ENCODE results near the gene SNAP25. TPM values are rescaled to one million over a fixed set of nuclear protein-coding genes. Genes with fewer than 3 reads are reported as not detected.

Gene SNAP25
- total RNA-seq, 1 experiment from 2014 or later, result 0.39 TPM

DNA sequence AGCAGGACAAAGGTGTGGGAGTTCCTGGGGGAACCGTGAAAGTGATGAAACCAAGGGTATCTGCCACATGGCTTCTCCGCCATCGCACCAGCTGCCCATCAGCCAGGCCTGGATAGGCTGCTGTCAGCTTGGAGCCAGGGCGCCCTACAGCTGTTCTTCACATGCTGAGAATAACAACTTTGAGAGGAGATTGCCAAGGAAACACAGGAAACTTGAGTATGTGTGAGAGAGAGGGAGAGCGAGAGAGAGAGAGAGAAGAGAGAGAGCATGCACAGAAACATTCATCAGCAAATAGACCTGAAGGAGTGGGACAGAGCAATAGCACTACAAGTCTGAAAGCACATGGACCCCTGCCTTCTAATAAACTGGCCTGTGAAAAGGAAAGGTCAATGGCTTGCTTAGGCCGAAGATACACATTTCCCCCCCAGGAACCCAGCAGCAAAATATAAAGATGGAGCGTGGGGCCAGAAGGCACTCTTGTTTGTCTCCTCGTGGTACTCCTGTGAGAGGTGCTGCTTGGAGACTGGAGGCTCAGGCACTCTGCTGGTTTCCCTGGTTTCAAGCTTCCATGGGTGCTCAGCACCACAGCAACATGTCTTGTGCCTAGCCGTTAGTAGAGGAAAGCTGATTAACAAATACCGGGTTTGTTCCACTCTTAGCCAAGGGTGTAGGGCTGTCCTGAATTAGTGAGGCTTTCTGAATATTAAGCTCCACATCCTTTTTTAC is 53.0 kb downstream of the SNAP25 start:
- ATAC-seq (no peak), DNase-seq (ENCODE audit: low read depth, low spot score) (no peak)
- Histone ChIP-seq H4K20me1 (ENCODE audit: insufficient read depth) (no peaks in the 10 kb centered on the region), H3K36me3 (ENCODE audit: control insufficient read depth in 1 of 2, insufficient read depth in 2 of 2, low read length in 2 of 2) (no peaks in the 10 kb centered on the region), H3K4me3 (replicated peaks in 1 of 2; ENCODE audit: low read depth in 1 of 2, low read length in 2 of 2) (no peak overlapping the region), H3K9ac (ENCODE audit: low read length) (no peak overlapping the region), H3K79me2 (ENCODE audit: insufficient read depth, low read length) (no peaks in the 10 kb centered on the region), H3K9me2 (ENCODE audit: insufficient read depth) (no peaks in the 10 kb centered on the region), H3K9me3 (ENCODE audit: control insufficient read depth in 1 of 2, insufficient read depth in 1 of 2, low read depth in 1 of 2, low read length in 2 of 2) (no peaks in the 10 kb centered on the region), H3K27me3 (ENCODE audit: insufficient read depth, low read length) (0 out of 2 replicates have a peak, but pooled peaks cover 6% of the 10 kb centered on the region), H3K27ac (ENCODE audit: low read depth, low read length) (no peak overlapping the region), H3K4me2 (ENCODE audit: low read length) (no peak overlapping the region), H3K4me1 (ENCODE audit: control insufficient read depth in 1 of 2, insufficient read depth in 2 of 2, low read length in 2 of 2) (no peaks in the 10 kb centered on the region), H2AFZ (ENCODE audit: low read depth, low read length, poor library complexity, severe bottlenecking) (no peak overlapping the region)
- ChIA-PET RAD21 (ENCODE audit: low non-redundant PET in 1 of 2, low total read pairs in 2 of 2, uncharacterized antibody in 2 of 2, unreplicated experiment in 2 of 2) (no interaction called here), CTCF (no interaction called here), POLR2A (no interaction called here)
- TF ChIP-seq POLR2AphosphoS5 (IDR thresholded peaks at IDR 0.05; ENCODE audit: low read depth, low read length), result no peak
- no peak for TF ChIP-seq POLR2A (IDR thresholded peaks at IDR 0.05; ENCODE audit: borderline replicate concordance, extremely low read depth, insufficient read depth, insufficient read length)
- TF ChIP-seq EZH2phosphoT487 (IDR thresholded peaks at IDR 0.05; ENCODE audit: borderline replicate concordance), result no peak
- BruUV-seq (replicated peaks), result no TSS peak
- intact Hi-C loops (cut with micrococcal nuclease), result no loop called here

DNA sequence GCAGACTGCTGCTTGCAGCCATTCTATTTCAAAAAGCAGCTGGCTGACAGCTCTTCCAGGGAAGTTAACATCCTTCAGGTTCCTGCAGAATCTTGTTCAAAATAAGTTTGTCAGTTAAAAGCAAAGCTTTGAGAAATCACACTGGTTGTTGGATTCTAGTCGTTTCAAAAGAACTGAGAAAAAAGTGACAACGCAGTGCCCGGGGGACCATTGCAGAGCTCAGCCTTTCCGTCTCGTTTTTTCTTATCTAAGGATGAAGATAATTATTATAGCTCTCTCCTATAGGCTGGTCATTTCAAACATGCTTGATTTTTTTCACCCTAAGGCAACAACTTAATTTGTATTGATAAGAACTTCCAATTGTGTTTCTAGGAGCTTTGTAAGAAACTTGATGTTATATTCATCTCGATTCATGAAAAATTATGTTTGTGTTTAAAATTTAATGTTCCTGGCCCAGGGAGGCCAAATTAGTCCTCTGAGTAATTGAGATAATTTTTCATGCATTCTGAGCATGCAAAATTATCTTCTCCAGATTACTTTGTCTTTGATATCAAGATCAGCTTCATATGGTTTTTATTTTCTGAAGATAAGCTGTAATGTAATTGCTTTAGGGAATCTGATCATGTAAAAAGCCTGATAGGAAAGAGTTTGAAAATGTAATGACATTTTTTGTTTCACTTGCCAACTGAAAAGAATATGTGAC is 58.4 kb downstream of the SNAP25 start:
- POLR2A ChIA-PET, result no interaction called here
- Histone ChIP-seq H4K20me1 (ENCODE audit: insufficient read depth) (no peaks in the 10 kb centered on the region), H3K36me3 (ENCODE audit: control insufficient read depth in 1 of 2, insufficient read depth in 2 of 2, low read length in 2 of 2) (no peaks in the 10 kb centered on the region), H3K4me1 (ENCODE audit: control insufficient read depth in 1 of 2, insufficient read depth in 2 of 2, low read length in 2 of 2) (no peaks in the 10 kb centered on the region), H3K4me2 (ENCODE audit: low read length) (no peak overlapping the region), H3K27ac (ENCODE audit: low read depth, low read length) (no peak overlapping the region), H3K9ac (ENCODE audit: low read length) (no peak overlapping the region), H3K9me2 (ENCODE audit: insufficient read depth) (no peaks in the 10 kb centered on the region), H3K9me3 (ENCODE audit: control insufficient read depth in 1 of 2, insufficient read depth in 1 of 2, low read depth in 1 of 2, low read length in 2 of 2) (no peaks in the 10 kb centered on the region), H3K79me2 (ENCODE audit: insufficient read depth, low read length) (no peaks in the 10 kb centered on the region), H3K4me3 (replicated peaks in 1 of 2; ENCODE audit: low read depth in 1 of 2, low read length in 2 of 2) (no peak overlapping the region), H3K27me3 (ENCODE audit: insufficient read depth, low read length) (peaks cover 52% of the 10 kb centered on the region), H2AFZ (ENCODE audit: low read depth, low read length, poor library complexity, severe bottlenecking) (no peak overlapping the region)
- CTCF ChIA-PET, result no interaction called here
- DNase-seq (ENCODE audit: low read depth, low spot score) (no peak), ATAC-seq (no peak)
- BruUV-seq (replicated peaks), result no TSS peak
- TF ChIP-seq TCF7L2 (IDR thresholded peaks at IDR 0.05; ENCODE audit: borderline replicate concordance, extremely low read depth, insufficient read depth, insufficient read length) (no peak), SP1 (IDR thresholded peaks at IDR 0.05; ENCODE audit: low read depth) (no peak), POLR2A (IDR thresholded peaks at IDR 0.05; ENCODE audit: borderline replicate concordance, extremely low read depth, insufficient read depth, insufficient read length) (no peak), EZH2phosphoT487 (IDR thresholded peaks at IDR 0.05; ENCODE audit: borderline replicate concordance) (no peak), SIN3A (IDR thresholded peaks at IDR 0.05; ENCODE audit: low read depth) (no peak), POLR2AphosphoS5 (IDR thresholded peaks at IDR 0.05; ENCODE audit: low read depth, low read length) (no peak), EZH2 (IDR thresholded peaks at IDR 0.05) (no peak)
- TF ChIP-seq, protein P1, sequence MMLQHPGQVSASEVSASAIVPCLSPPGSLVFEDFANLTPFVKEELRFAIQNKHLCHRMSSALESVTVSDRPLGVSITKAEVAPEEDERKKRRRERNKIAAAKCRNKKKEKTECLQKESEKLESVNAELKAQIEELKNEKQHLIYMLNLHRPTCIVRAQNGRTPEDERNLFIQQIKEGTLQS (IDR thresholded peaks at IDR 0.05), result no peak
- TF ChIP-seq, protein P2, sequence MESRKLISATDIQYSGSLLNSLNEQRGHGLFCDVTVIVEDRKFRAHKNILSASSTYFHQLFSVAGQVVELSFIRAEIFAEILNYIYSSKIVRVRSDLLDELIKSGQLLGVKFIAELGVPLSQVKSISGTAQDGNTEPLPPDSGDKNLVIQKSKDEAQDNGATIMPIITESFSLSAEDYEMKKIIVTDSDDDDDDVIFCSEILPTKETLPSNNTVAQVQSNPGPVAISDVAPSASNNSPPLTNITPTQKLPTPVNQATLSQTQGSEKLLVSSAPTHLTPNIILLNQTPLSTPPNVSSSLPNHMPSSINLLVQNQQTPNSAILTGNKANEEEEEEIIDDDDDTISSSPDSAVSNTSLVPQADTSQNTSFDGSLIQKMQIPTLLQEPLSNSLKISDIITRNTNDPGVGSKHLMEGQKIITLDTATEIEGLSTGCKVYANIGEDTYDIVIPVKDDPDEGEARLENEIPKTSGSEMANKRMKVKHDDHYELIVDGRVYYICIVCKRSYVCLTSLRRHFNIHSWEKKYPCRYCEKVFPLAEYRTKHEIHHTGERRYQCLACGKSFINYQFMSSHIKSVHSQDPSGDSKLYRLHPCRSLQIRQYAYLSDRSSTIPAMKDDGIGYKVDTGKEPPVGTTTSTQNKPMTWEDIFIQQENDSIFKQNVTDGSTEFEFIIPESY (IDR thresholded peaks at IDR 0.05; ENCODE audit: extremely low read depth, insufficient replicate concordance, low read length), result no peak
- intact Hi-C loops (cut with micrococcal nuclease), result no loop called here
- RAD21 ChIA-PET (ENCODE audit: low non-redundant PET in 1 of 2, low total read pairs in 2 of 2, uncharacterized antibody in 2 of 2, unreplicated experiment in 2 of 2), result no interaction called here
